LNCaP clone FGC (cell line): ENCODE data around the gene TTLL10.

Source experiments
- DNase-seq: peaks from one replicate; pipeline ENCODE4 v3.0.0-alpha.2; 2011; ENCODE audit warnings: low read depth
- H3K4me3 ChIP-seq: 2 replicates; pipeline ENCODE4 v1.5.1; 2011; ENCODE audit warnings: mild to moderate bottlenecking, low read depth, low read length, control low read depth
- TF ChIP-seq, protein P1 (sequence below): IDR thresholded peaks from 2 replicates; pipeline ENCODE4 v1.5.1; 2012; ENCODE audit warnings: mild to moderate bottlenecking; ENCODE audit not compliant: control insufficient read depth, insufficient read depth; ENCODE audit errors: extremely low read depth

The TTLL10 gene

DNA sequence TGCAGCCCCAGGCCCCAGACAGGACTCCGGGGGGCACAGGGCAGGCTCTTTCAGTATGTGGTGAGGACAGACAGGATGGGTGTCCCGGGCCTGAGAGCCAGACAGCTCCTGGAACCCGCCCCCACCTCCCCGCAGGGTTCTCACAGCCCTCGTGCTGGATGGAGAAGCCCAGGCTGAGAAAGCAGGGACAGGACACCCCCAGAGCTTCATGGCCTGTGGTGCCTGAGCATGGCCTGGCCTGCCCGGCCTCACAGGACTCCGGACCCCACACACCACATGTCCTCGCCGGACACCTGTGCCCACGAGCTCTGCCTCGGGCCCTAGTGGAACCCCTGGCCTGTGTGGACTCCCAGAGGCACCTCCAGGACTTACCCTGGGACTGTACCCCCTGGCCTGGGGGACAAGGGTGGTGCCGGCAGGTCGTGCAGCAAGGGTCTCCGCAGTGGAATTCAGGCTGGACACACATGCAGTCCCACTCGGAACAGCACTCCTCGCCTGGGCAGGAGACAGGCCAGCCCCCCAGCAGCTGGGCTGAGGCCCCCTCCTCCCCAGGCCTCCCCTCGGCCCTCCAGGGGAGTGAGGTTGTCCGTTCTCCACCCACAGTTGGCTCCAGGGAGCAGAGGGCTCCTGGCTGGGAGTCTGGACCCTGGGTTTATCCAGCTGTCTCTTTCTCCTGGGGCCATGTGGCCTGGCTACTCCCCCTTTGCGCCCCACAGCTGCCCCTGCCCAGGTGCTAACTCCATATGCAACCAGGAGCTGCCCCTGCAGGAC, 31.5 kb downstream of the TTLL10 start:
- DNase-seq = no peak
- no peak overlapping the region for H3K4me3 ChIP-seq
- TF ChIP-seq, protein P1, sequence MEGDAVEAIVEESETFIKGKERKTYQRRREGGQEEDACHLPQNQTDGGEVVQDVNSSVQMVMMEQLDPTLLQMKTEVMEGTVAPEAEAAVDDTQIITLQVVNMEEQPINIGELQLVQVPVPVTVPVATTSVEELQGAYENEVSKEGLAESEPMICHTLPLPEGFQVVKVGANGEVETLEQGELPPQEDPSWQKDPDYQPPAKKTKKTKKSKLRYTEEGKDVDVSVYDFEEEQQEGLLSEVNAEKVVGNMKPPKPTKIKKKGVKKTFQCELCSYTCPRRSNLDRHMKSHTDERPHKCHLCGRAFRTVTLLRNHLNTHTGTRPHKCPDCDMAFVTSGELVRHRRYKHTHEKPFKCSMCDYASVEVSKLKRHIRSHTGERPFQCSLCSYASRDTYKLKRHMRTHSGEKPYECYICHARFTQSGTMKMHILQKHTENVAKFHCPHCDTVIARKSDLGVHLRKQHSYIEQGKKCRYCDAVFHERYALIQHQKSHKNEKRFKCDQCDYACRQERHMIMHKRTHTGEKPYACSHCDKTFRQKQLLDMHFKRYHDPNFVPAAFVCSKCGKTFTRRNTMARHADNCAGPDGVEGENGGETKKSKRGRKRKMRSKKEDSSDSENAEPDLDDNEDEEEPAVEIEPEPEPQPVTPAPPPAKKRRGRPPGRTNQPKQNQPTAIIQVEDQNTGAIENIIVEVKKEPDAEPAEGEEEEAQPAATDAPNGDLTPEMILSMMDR = no peak

DNA sequence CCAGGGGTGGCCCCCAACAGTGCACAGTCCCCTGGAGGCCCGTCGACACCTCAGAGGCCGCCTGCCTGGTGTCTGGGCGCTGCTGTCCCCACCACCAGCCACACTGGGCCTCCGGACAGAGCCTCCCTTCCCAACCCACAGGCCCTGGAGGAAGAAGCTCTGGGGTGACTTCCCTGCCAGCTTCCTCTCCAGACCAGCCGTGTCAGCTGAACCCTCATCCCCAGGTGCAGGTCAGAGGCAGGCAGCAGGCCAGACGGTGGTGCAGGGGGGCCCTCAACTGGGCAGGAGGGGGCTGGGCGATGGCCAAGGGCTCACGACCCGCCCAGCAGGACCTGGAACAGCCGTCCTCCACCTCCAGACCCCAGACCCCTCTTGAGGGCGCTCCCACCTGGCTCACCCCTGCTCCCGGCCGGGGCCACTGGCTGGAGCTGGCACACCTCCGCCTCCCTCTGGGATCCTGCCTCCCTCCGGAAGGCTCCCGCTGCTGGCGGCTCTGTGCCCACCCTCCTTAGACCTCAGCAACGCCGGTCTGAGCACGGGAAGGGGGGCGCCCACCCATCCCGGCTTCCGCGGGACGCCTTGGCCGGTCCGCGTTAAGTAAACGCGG, 32.2 kb downstream of the TTLL10 start:
- H3K4me3 ChIP-seq = peak overlapping the region; percentile 13; the same call in 1 of the 2 replicates
- TF ChIP-seq, protein P1 = no peak
- DNase-seq = no peak

DNA sequence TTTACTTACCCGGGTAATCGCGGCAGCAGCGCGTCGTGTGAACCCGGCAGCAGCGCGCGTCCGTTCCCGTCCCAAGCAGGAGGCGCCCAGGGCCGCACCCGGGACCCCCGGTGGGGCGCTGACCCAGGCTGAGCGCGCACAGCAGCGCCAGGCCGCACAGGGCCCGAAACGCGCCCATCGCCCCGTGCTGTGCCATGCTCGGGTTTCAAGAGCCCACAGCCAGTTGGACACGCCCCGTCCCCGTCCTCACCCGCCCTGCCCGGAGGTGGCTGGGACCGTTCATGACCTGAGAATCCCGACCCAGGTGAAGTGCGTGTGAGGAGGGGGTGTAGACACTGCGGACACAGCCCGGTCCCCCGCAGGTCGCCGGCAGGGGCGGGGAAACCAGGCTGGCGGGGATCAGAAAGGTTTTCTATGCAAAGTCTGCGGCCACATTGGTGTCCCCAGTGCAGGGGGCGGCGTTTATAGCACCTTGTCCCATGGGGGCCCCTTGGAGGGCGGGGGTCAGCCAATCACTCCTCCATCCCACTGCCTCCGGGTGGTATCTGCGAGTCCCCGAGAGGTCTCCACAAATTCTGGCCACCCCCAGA, 32.8 kb downstream of the TTLL10 start, which contains the start of gene TNFRSF18:
Gene TNFRSF18 (minus strand): TSS at position 217 of the 590 bp plus-strand sequence. CDS start 21 bp downstream, at position 196.
- TF ChIP-seq, protein P1 = no peak
- DNase-seq = no peak
- H3K4me3 ChIP-seq = peak within 1 kb of the TSS; percentile 13

DNA sequence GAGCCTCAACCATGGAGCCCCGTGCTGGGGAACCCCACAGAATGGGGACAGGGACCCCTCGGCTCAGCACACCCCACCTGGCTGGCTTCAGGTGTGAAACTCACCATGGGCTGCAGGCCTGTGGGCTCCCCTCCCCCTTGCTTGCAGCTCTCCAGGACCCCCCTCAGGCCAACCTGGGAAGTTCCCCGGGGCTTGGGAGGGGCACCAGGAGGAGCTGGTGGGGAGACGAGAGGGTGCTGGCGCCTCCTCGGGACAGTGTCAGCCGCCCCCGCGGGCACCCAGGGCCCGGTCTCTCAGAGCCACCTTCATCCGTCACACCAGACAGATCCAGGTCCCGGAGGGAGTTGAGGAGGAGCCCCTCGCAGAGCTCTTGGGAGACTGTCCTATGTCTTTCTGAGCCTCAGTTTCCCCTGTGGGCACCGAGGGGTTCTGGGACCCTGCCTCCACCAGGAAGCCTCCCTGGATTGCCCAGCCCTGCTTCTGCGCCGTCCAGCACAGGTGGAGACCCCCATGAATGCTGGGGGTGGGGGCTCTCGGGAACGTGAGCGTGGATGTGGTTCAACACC, 33.4 kb downstream of the TTLL10 start:
- TF ChIP-seq, protein P1 = no peak
- DNase-seq = no peak
- no peak overlapping the region for H3K4me3 ChIP-seq

DNA sequence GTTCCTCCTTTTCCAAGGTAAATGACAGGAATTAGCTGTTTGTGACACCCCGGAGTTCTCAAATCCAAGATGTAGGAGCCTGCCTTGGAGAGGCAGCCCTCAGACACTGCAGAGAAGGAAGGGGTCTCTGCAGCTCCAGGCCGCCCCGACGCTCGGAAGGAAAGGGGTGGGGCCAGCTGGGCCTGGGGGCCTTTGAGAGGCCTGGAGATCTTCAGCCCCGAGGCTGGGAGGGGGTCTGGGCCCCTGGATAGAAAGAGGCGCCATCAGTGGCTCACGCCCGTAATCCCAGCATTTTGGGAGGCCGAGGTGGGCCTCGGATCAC, 33.9 kb downstream of the TTLL10 start:
- TF ChIP-seq, protein P1 = no peak
- no peak overlapping the region for H3K4me3 ChIP-seq
- DNase-seq = no peak

DNA sequence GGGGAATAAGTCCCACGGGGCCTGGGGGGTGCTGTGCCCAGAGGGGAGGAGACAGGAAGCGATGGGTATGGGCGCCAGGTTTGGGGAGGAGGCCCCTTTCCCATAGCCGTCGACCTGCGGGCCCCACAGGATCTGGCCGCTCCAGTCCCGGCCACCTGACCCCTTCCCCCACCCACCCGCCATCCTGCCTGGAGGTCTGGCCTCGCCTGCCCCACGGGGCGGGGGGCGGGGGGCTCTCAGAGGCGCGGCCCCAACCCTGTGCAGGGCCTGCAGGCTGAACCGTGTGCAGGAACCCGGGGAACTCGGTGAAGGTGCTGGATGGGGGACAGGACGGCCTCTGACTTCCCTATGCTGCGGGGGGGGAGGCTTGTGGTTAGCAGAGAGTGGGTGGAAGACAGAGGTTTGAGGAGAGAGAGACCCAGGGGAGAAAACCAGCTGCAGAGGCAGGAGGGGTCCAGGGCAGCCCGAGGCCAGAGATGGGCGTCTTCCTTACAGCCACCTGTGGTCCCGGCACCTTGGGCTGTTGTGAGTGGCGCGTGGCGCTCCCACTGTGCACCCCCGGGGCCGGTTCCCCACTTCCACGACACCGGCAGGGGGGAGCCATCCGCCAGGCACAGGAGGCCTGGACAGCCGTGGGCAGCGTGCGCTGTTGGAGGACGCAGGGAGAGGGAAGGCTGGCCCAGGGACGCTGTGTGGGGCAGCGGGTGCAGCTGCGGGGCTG, 35.2 kb downstream of the TTLL10 start:
- TF ChIP-seq, protein P1 = no peak
- no peak overlapping the region for H3K4me3 ChIP-seq
- DNase-seq = no peak
